B cell (primary cell): ENCODE data around the gene MUC22. TPM values are rescaled to one million over a fixed set of nuclear protein-coding genes. Genes with fewer than 3 reads are reported as not detected.

Experiments used
- ATAC-seq: fragments of 200-7000 bp; cut with Tn5 transposase; one replicate; pipeline ENCODE4 v1.10.0; 2021; ENCODE audit warnings: low read depth, mild to moderate bottlenecking, moderate number of reproducible peaks, moderate library complexity
- CTCF ChIA-PET: fragments of 350-600 bp; sonication (Branson Sonifier 250); formaldehyde crosslinking; loops from one replicate; lab custom pipeline; 2021; ENCODE audit warnings: antibody characterized with exemption, inconsistent platforms; lab: Charles Lee
- POLR2A ChIA-PET: fragments of 350-600 bp; sonication (Branson Sonifier 250); formaldehyde crosslinking; loops from one replicate; lab custom pipeline; 2021; ENCODE audit warnings: antibody characterized with exemption; lab: Charles Lee
- DNase-seq: peaks from one replicate; pipeline ENCODE4 v3.0.0; 2013
- H2AFZ ChIP-seq: 2 replicates; pipeline ENCODE4 v1.6.1; 2012; ENCODE audit warnings: mild to moderate bottlenecking, low read depth, low read length; ENCODE audit not compliant: insufficient read depth, poor library complexity, severe bottlenecking
- H3K27ac ChIP-seq, 2 donors: 1 replicate in 1 of 2; 2 replicates in 1 of 2; pipeline ENCODE4 v1.5.1; 2012 to 2013; ENCODE audit warnings: low read length in 2 of 2, mild to moderate bottlenecking in 2 of 2, moderate library complexity in 1 of 2
- H3K27me3 ChIP-seq, 4 experiments: fragments of 200-600 bp in 1 of 4; sonication (generic) in 1 of 4; replicated peaks in 1 of 4; 1 replicate in 2 of 4; 2 replicates in 2 of 4; pipeline versions ENCODE4 v1.6.1 to v1.7.0; 2013 to 2016; ENCODE audit warnings: low read length in 3 of 4, mild to moderate bottlenecking in 2 of 4, mixed read lengths in 1 of 4, moderate library complexity in 1 of 4; ENCODE audit not compliant: insufficient read depth in 4 of 4, control insufficient read depth in 3 of 4; ENCODE audit errors: control extremely low read depth in 1 of 4
- H3K36me3 ChIP-seq, 2 experiments: replicated peaks in 1 of 2; 1 replicate in 1 of 2; 2 replicates in 1 of 2; pipeline versions ENCODE4 v1.6.1 to v1.7.1; 2013; ENCODE audit warnings: low read length in 1 of 2; ENCODE audit not compliant: insufficient read depth in 2 of 2, control insufficient read depth in 1 of 2; ENCODE audit errors: control extremely low read depth in 1 of 2, extremely low read depth in 1 of 2
- H3K4me1 ChIP-seq, 2 donors: fragments of 200-600 bp in 1 of 2; sonication (generic) in 1 of 2; 1 replicate in 1 of 2; 2 replicates in 1 of 2; pipeline versions ENCODE4 v1.5.1 to v1.6.1; 2013 to 2017; ENCODE audit warnings: low read length in 2 of 2; ENCODE audit not compliant: control insufficient read depth in 2 of 2, insufficient read depth in 2 of 2
- H3K4me2 ChIP-seq: replicated peaks from 2 replicates; pipeline ENCODE3; 2012; ENCODE audit warnings: mild to moderate bottlenecking, low read depth, low read length; ENCODE audit not compliant: poor library complexity, severe bottlenecking
- H3K4me3 ChIP-seq, 5 experiments: fragments of 200-600 bp in 1 of 5; sonication (generic) in 1 of 5; 1 replicate in 3 of 5; 2 replicates in 2 of 5; pipeline versions ENCODE4 v1.5.1 to v1.7.0; 2011 to 2016; ENCODE audit warnings: low read length in 4 of 5, mild to moderate bottlenecking in 4 of 5, low read depth in 2 of 5, control low read depth in 1 of 5, moderate library complexity in 1 of 5; ENCODE audit not compliant: insufficient read depth in 1 of 5; ENCODE audit errors: control extremely low read depth in 1 of 5, extremely low read depth in 1 of 5
- H3K79me2 ChIP-seq: fragments of 200-600 bp; sonication (generic); one replicate; pipeline ENCODE4 v1.6.0; 2016; ENCODE audit warnings: low read length; ENCODE audit not compliant: control insufficient read depth, insufficient read depth
- H3K9ac ChIP-seq: fragments of 200-600 bp; sonication (generic); 2 replicates; pipeline ENCODE4 v1.6.1; 2017; ENCODE audit warnings: mild to moderate bottlenecking, low read length, moderate library complexity
- H3K9me3 ChIP-seq, 3 donors: one replicate each; pipeline versions ENCODE4 v1.6.1 to v1.7.1; 2013; ENCODE audit warnings: low read length in 2 of 3; ENCODE audit not compliant: control insufficient read depth in 2 of 3, insufficient read depth in 1 of 3; ENCODE audit errors: control extremely low read depth in 1 of 3
- H4K20me1 ChIP-seq: 2 replicates; pipeline ENCODE4 v1.6.0; 2012; ENCODE audit warnings: mild to moderate bottlenecking, low read length; ENCODE audit not compliant: insufficient read depth, control insufficient read depth, poor library complexity, severe bottlenecking
- H3K27ac Mint-ChIP-seq: one replicate; pipeline ENCODE4 v1.8.0; 2021; ENCODE audit warnings: mixed read lengths
- H3K27me3 Mint-ChIP-seq: one replicate; pipeline ENCODE4 v1.8.0; 2021; ENCODE audit warnings: mixed read lengths
- H3K4me1 Mint-ChIP-seq: one replicate; pipeline ENCODE4 v1.8.0; 2021; ENCODE audit warnings: mixed read lengths
- H3K4me3 Mint-ChIP-seq: one replicate; pipeline ENCODE4 v1.8.0; 2021; ENCODE audit warnings: mixed read lengths
- H3K9me3 Mint-ChIP-seq: one replicate; pipeline ENCODE4 v1.8.0; 2022; ENCODE audit warnings: mixed read lengths; ENCODE audit not compliant: insufficient read depth
- CTCF ChIP-seq: fragments of 200-600 bp; IDR thresholded peaks from one replicate; pipeline ENCODE4 v1.8.0; 2022; ENCODE audit warnings: antibody characterized with exemption, mild to moderate bottlenecking
- EZH2 ChIP-seq: IDR thresholded peaks from 2 replicates; pipeline ENCODE4 v1.6.1; 2012; ENCODE audit warnings: borderline replicate concordance, low read depth, mild to moderate bottlenecking, moderate library complexity, low read length; ENCODE audit not compliant: insufficient read depth, poor library complexity, severe bottlenecking
- WGBS: methylation state at CpG from one replicate; pipeline ENCODE4 v1.1.5; 2013; ENCODE audit warnings: missing lambda C conversion rate; ENCODE audit not compliant: insufficient coverage; 5-methylcytosine and 5-hydroxymethylcytosine counted together
- intact Hi-C: fragments of 100-400 bp; cut with micrococcal nuclease; formaldehyde crosslinking; loops from one replicate; pipeline ENCODE4 v1.10.0; 2022
- polyA plus RNA-seq: library from polyadenylated mRNA; depleted of rRNA; stranded (reverse); fragments of >200 nt; gene quantifications from 2 replicates; pipeline ENCODE4 v1.2.3, GENCODE V29; 2012
- total RNA-seq, 2 donors: library from RNA; stranded (reverse); fragments of 120-200 nt in 1 of 2; gene quantifications; 1 replicate in 1 of 2; 2 replicates in 1 of 2; pipeline versions ENCODE4 v1.2.3 to v1.2.4, GENCODE V29; 2013 to 2022

Gene MUC22
- total and polyA plus RNA-seq, 2 donors (not counting 1 experiment from before 2014, with no cell fraction given): not detected

- peaks cover 4% of the 10 kb centered on the region for H3K4me1 Mint-ChIP-seq
- no peak for DNase-seq
- TF ChIP-seq CTCF (no peak), EZH2 (no peak)
- no peak overlapping the region for H3K27ac ChIP-seq
- intact Hi-C loops: no loop called here
- 67% methylated on average over 1 of the region's 4 CpGs for WGBS
- no peak for ATAC-seq
- H3K27me3 Mint-ChIP-seq: peaks cover 30% of the 10 kb centered on the region
- no peaks in the 10 kb centered on the region for H3K9me3 ChIP-seq
- H3K36me3 ChIP-seq: no peaks in the 10 kb centered on the region
- no peaks in the 10 kb centered on the region for H3K79me2 ChIP-seq
- H3K9ac ChIP-seq: no peak overlapping the region
- POLR2A ChIA-PET: no interaction called here
- no peaks in the 10 kb centered on the region for H4K20me1 ChIP-seq
- CTCF ChIA-PET: no interaction called here
- peaks cover 0 to 4% (median 0%) of the 10 kb centered on the region in 4 experiments for H3K27me3 ChIP-seq
- no peaks in the 10 kb centered on the region for H3K4me1 ChIP-seq
- H3K9me3 Mint-ChIP-seq: no peaks in the 10 kb centered on the region
- no peak overlapping the region for H3K4me3 Mint-ChIP-seq
- no peak overlapping the region for H3K4me2 ChIP-seq
- H3K27ac Mint-ChIP-seq: no peak overlapping the region
- no peak overlapping the region for H2AFZ ChIP-seq
- no peak overlapping the region for H3K4me3 ChIP-seq
Observed at GRCh38 chr6:31004794-31005193, 5.5 kb upstream of the MUC22 start.

GRCh38 chr6:31005249-31006020 lies 4.8 kb upstream of the MUC22 start:
- H3K27me3 ChIP-seq: peaks cover 0 to 4% (median 0%) of the 10 kb centered on the region in 4 experiments
- H3K27ac Mint-ChIP-seq: no peak overlapping the region
- H3K4me1 Mint-ChIP-seq: peaks cover 4% of the 10 kb centered on the region
- CTCF ChIA-PET: no interaction called here
- 100% methylated on average over 3 of the region's 9 CpGs for WGBS
- ATAC-seq: no peak
- DNase-seq: no peak
- no peaks in the 10 kb centered on the region for H3K4me1 ChIP-seq
- no peaks in the 10 kb centered on the region for H3K9me3 Mint-ChIP-seq
- H3K9ac ChIP-seq: no peak overlapping the region
- no peak overlapping the region for H3K4me2 ChIP-seq
- H3K36me3 ChIP-seq: no peaks in the 10 kb centered on the region
- H3K27me3 Mint-ChIP-seq: peaks cover 31% of the 10 kb centered on the region
- H3K9me3 ChIP-seq: no peaks in the 10 kb centered on the region
- TF ChIP-seq EZH2 (no peak), CTCF (no peak)
- intact Hi-C loops: no loop called here
- H4K20me1 ChIP-seq: no peaks in the 10 kb centered on the region
- POLR2A ChIA-PET: no interaction called here
- H3K79me2 ChIP-seq: no peaks in the 10 kb centered on the region
- H3K4me3 ChIP-seq: no peak overlapping the region
- H3K4me3 Mint-ChIP-seq: no peak overlapping the region
- H3K27ac ChIP-seq: no peak overlapping the region
- H2AFZ ChIP-seq: no peak overlapping the region
